Umbilical cord (tissue), 2 donors: Measurements from ENCODE around the gene CPSF6. TPM values are rescaled to one million over a fixed set of nuclear protein-coding genes. Genes with fewer than 3 reads are reported as not detected.

ENCODE experiments used
- DNase-seq: peaks from one replicate; pipeline ENCODE4 v3.0.0-alpha.2; 2015; ENCODE audit warnings: low spot score
- total RNA-seq: library from RNA; depleted of rRNA; stranded (reverse); fragments of >200 nt; gene quantifications from one replicate; pipeline ENCODE4 v1.2.3, GENCODE V29; 2014; ENCODE audit warnings: low replicate concordance; ENCODE audit not compliant: insufficient read depth

Gene CPSF6
- total RNA-seq, 1 donor from 2014 or later: 31.8 TPM

GRCh38 chr12:69321351-69321750 is 82.0 kb downstream of the CPSF6 start:
- no peak for DNase-seq

Other genes with a start within 250 kb of the CPSF6 start
- 16.4 TPM for gene LYZ, start 108.8 kb downstream of the CPSF6 start, total RNA-seq
- 3.6 TPM for gene YEATS4, start 120.2 kb downstream of the CPSF6 start, total RNA-seq
- 84.0 TPM for gene FRS2, start 230.8 kb downstream of the CPSF6 start, total RNA-seq